ENCODE data around the gene AFTPH.

AFTPH gene

GRCh38 chr2:64605991-64606478 lies 81.9 kb downstream of the AFTPH start:
- H3K4me1 ChIP-seq (ENCODE audit: low read length), result peaks cover 26% of the 10 kb centered on the region
- TF ChIP-seq EZH2 (optimal IDR thresholded peaks at IDR 0.05; ENCODE audit: low read depth, low read length) (no peak), CTCF (IDR thresholded peaks at IDR 0.05; ENCODE audit: low read length) (no peak), EZH2phosphoT487 (IDR thresholded peaks at IDR 0.05; ENCODE audit: low read length) (no peak)
- no peak overlapping the region for H3K9ac ChIP-seq (ENCODE audit: low read length)
- H3K9me3 ChIP-seq (replicated peaks; ENCODE audit: insufficient read depth, low read length), result no peaks in the 10 kb centered on the region
- H3K36me3 ChIP-seq (replicated peaks; ENCODE audit: insufficient read depth, low read length), result no peaks in the 10 kb centered on the region
- H3K4me3 ChIP-seq (ENCODE audit: low read length), result no peak overlapping the region
- H3K79me2 ChIP-seq (ENCODE audit: low read length), result no peaks in the 10 kb centered on the region
- no peaks in the 10 kb centered on the region for H3K27me3 ChIP-seq (replicated peaks; ENCODE audit: insufficient read depth, low read length)
- H3K9me2 ChIP-seq (replicated peaks; ENCODE audit: insufficient read depth, low read length), result no peaks in the 10 kb centered on the region
- no peak overlapping the region for H3K27ac ChIP-seq (ENCODE audit: low read length)
- no peak for DNase-seq
- H3F3A ChIP-seq (ENCODE audit: insufficient read depth, low read length), result peaks cover 16% of the 10 kb centered on the region
- no peak overlapping the region for H3K4me2 ChIP-seq (ENCODE audit: low read depth, low read length)
- H2AFZ ChIP-seq (ENCODE audit: low read length), result no peak overlapping the region
- H4K20me1 ChIP-seq (ENCODE audit: insufficient read depth, low read length), result no peaks in the 10 kb centered on the region

DNA sequence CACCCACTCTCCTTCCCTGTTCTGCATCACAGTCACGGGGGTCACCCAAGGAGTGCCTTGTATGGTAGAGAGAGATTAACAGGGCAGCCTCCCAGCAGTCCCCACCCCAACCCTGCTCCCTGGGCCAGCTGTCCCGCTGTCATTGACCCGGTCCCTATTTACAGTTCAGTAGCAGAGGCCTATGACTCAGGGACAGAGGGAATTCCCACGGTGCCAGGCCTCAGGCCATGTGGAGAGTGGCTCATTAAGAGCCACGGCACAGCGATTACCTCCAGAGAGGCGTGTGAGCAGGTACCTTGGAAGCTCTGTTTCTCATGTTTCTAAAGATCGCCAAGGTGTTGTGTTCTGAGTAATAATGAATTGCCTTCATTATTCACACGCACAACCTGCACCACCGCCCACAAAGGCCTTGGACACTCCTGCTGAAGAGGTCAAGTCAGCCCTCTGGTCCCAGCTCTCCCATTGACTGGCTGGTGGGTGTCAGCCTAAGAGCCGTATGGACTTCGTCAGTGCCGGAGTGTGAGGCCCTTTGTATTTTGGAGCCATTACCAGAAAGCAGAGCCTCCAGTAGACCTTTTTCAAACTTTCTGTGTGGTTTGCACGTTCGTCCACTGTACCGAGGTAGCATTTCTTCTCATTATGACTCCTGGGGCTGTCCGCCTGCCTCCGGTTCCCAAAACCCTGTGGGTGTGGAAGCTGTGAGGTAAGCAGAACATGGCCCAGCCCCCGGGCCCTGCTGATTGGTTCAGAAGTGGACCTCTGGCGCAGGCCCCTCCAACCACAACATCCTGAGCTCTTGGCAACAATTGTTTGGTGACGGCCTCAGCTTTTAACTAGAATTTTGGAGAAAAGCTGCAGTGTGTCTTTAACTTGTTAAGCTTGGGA lies 82.6 kb downstream of the AFTPH start:
- Histone ChIP-seq H3K4me1 (ENCODE audit: low read length) (peaks cover 20% of the 10 kb centered on the region), H3K9me2 (replicated peaks; ENCODE audit: insufficient read depth, low read length) (no peaks in the 10 kb centered on the region), H3K27ac (ENCODE audit: low read length) (no peak overlapping the region), H2AFZ (ENCODE audit: low read length) (no peak overlapping the region), H3K4me3 (ENCODE audit: low read length) (no peak overlapping the region), H3K9ac (ENCODE audit: low read length) (no peak overlapping the region), H3K79me2 (ENCODE audit: low read length) (no peaks in the 10 kb centered on the region), H3K4me2 (ENCODE audit: low read depth, low read length) (no peak overlapping the region), H3F3A (ENCODE audit: insufficient read depth, low read length) (peaks cover 9% of the 10 kb centered on the region), H3K27me3 (replicated peaks; ENCODE audit: insufficient read depth, low read length) (no peaks in the 10 kb centered on the region), H4K20me1 (ENCODE audit: insufficient read depth, low read length) (no peaks in the 10 kb centered on the region), H3K36me3 (replicated peaks; ENCODE audit: insufficient read depth, low read length) (no peaks in the 10 kb centered on the region), H3K9me3 (replicated peaks; ENCODE audit: insufficient read depth, low read length) (no peaks in the 10 kb centered on the region)
- no peak for DNase-seq
- TF ChIP-seq EZH2phosphoT487 (IDR thresholded peaks at IDR 0.05; ENCODE audit: low read length) (no peak), EZH2 (optimal IDR thresholded peaks at IDR 0.05; ENCODE audit: low read depth, low read length) (no peak), CTCF (IDR thresholded peaks at IDR 0.05; ENCODE audit: low read length) (no peak)

DNA sequence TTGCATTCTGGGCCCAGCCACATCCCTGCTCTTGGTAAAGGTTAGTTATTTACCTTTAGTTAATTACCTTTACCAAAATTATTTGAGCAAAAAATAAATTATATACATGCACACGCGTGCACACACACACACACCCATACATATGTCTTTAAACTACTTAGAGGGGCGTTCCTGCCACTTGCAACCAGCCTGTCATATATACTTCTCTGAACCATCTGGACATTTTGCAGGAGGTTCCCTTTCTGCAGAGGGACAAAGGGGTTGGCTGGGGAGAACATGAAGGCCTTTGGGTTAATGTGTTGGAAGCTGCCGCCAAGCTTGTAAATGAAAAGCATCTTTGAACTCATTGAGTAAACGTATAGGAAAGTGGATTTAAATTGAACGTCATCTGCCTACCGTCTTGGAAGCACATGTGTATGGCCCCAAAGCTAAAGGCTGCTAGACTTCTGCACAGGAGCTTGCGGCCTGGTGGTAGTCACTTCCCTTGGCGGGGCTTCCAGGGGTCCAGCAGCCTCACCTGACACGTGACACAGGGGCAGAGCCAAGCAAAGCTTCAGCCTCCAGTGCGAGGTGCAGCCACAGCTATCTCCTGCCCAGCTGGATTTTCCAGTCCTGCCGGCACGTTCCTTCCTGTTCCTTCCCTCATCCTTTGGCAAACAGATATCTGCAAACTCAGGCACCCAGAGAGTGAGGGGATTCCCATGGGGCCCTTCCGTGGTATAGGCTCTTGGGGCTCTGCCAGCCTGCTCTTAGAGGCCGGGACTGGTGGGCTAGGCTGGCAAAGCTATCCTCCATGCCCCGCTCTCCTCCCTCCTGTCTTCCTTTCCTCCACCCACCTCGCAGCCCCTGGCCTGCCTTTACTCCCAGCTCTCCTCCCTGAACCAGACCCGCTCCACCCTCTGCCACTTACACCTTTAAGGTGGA lies 83.5 kb downstream of the AFTPH start:
- Histone ChIP-seq H3K79me2 (ENCODE audit: low read length) (no peaks in the 10 kb centered on the region), H3K27ac (ENCODE audit: low read length) (no peak overlapping the region), H3K36me3 (replicated peaks; ENCODE audit: insufficient read depth, low read length) (no peaks in the 10 kb centered on the region), H3K9me3 (replicated peaks; ENCODE audit: insufficient read depth, low read length) (no peaks in the 10 kb centered on the region), H3K9ac (ENCODE audit: low read length) (no peak overlapping the region), H3K4me3 (ENCODE audit: low read length) (no peak overlapping the region), H3K27me3 (replicated peaks; ENCODE audit: insufficient read depth, low read length) (no peaks in the 10 kb centered on the region), H3K9me2 (replicated peaks; ENCODE audit: insufficient read depth, low read length) (no peaks in the 10 kb centered on the region), H4K20me1 (ENCODE audit: insufficient read depth, low read length) (no peaks in the 10 kb centered on the region), H3K4me1 (ENCODE audit: low read length) (peaks cover 11% of the 10 kb centered on the region), H3F3A (ENCODE audit: insufficient read depth, low read length) (0 out of 2 replicates have a peak, but pooled peaks cover under 1% of the 10 kb centered on the region), H2AFZ (ENCODE audit: low read length) (no peak overlapping the region), H3K4me2 (ENCODE audit: low read depth, low read length) (no peak overlapping the region)
- no peak for DNase-seq
- TF ChIP-seq EZH2 (optimal IDR thresholded peaks at IDR 0.05; ENCODE audit: low read depth, low read length), result no peak
- TF ChIP-seq EZH2phosphoT487 (IDR thresholded peaks at IDR 0.05; ENCODE audit: low read length), result no peak
- TF ChIP-seq CTCF (IDR thresholded peaks at IDR 0.05; ENCODE audit: low read length), result no peak
